Rectal smooth muscle tissue (tissue), 1 donor: ENCODE data around the gene FAF2.

Source experiments
- H3K27ac ChIP-seq: one replicate; pipeline ENCODE4 v1.7.0; 2013; ENCODE audit warnings: low read depth, low read length, inconsistent platforms
- H3K27me3 ChIP-seq: one replicate; pipeline ENCODE4 v1.7.0; 2013; ENCODE audit warnings: low read length; ENCODE audit not compliant: control insufficient read depth, insufficient read depth
- H3K36me3 ChIP-seq: one replicate; pipeline ENCODE4 v1.7.0; 2013; ENCODE audit warnings: low read length; ENCODE audit not compliant: control insufficient read depth, insufficient read depth
- H3K4me1 ChIP-seq: one replicate; pipeline ENCODE4 v1.7.0; 2013; ENCODE audit warnings: low read length; ENCODE audit not compliant: control insufficient read depth, insufficient read depth
- H3K4me3 ChIP-seq: one replicate; pipeline ENCODE4 v1.7.0; 2013; ENCODE audit warnings: low read length
- H3K9ac ChIP-seq: one replicate; pipeline ENCODE4 v1.7.0; 2013; ENCODE audit warnings: low read length

The FAF2 gene

DNA sequence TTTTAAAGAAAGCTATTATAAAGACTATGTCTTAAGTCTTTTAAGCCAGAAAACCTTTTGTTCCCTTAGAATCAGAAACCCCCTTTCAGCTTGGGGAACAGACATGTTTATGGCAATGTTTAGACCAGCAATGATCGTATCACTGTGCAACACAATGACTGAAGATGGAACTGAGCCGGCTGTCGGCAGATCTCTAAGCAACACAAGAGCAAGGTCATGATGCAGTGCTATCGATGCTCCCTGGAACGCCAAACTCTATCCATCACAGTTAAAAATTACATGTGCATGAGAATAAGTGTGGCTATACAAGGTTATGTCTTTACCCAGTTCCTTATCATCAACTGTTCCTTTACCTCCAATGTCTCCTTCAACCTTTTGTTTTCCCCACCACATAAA is 90.8 kb downstream of the FAF2 start:
- Histone ChIP-seq H3K4me3 (no peak overlapping the region), H3K9ac (no peak overlapping the region), H3K27ac (no peak overlapping the region), H3K4me1 (peaks cover 17% of the 10 kb centered on the region), H3K27me3 (no peaks in the 10 kb centered on the region), H3K36me3 (no peaks in the 10 kb centered on the region)

DNA sequence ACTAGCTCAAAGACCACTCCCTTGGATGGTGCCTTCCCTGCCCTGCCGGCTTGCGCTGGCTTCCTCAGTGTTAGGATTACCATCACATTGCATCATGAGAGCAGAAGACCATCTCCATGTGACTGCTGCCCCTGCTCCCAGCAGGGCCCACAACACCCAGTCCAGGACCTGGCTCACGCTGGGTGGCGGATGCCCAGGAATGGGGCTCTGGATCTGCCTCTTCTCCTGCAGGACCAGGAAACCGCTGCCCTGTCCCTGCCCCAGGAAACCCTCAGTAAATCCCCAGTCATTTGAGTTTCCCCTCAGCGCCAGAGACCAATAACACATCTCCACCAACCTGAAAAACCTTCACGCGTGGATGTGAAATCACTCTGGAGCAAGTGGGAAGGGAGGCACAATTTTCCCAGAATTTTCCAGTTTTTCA is 92.3 kb downstream of the FAF2 start:
- Histone ChIP-seq H3K36me3 (no peaks in the 10 kb centered on the region), H3K4me1 (peaks cover 2% of the 10 kb centered on the region), H3K4me3 (no peak overlapping the region)

DNA sequence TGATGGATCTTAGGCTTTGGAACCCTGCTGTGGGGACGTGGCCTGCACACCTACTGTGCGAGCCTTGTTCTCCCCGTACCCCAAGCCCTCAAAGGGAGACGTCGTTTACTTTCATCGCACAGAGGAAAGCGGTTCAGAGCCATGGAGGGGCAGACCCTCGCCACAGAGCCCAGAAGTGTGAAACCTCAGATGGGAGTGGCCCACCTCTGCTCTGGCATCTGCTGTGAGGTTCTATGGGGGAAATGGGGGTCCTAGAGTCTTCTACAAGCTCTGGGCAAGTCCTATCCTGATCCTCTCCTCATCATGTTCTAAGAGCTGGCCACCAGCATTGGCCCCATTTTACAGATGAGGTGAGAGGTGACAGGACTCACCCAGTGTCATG is 92.8 kb downstream of the FAF2 start:
- Histone ChIP-seq H3K4me3 (no peak overlapping the region), H3K27me3 (no peaks in the 10 kb centered on the region), H3K36me3 (no peaks in the 10 kb centered on the region), H3K9ac (no peak overlapping the region), H3K27ac (no peak overlapping the region), H3K4me1 (no peaks in the 10 kb centered on the region)

More for the DNA sequence above, 92.3 kb downstream of the FAF2 start:
- Histone ChIP-seq H3K27ac (no peak overlapping the region), H3K27me3 (no peaks in the 10 kb centered on the region), H3K9ac (no peak overlapping the region)

DNA sequence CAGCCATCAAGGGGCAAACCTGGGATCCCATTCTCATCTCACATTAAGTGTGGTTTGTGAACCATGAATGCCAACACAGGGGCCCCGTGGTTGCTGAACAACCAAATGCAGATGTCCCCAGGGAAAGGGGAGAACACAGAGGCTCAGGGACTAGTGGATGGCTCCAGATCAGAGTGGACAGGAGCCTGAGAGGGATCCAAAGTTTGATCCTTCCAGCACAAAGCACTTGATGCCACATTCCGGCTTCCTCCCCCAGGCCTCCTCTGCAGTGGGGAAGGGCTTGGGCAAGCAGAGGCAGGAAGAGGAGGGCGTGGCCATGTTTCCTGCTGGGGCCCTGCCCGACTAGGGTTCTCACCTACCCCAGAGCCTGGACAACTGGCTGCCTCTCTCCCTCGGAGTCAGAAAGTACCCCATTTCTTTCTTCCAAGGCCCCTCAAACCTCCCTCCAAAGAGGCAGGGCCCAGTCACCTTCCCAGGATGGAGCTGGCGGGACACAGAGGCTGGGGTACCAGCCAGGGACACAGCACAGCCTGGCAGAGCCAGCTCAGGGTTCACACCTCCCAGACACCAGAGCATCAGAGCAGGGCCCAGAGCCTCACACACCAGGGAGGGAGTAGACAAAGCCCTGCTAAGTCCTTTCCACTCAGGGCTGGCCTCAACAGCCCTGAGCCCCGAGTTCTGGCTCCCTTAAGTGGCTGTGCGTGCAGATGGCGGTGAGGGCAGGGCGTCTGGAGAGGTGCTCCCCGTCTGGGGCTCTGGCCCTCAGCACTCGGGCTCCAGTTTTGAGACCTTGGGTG is 93.4 kb downstream of the FAF2 start:
- Histone ChIP-seq H3K4me1 (no peaks in the 10 kb centered on the region), H3K4me3 (peak overlapping the region; percentile 5), H3K27me3 (no peaks in the 10 kb centered on the region), H3K27ac (no peak overlapping the region), H3K9ac (peak overlapping the region; percentile 11), H3K36me3 (no peaks in the 10 kb centered on the region)

DNA sequence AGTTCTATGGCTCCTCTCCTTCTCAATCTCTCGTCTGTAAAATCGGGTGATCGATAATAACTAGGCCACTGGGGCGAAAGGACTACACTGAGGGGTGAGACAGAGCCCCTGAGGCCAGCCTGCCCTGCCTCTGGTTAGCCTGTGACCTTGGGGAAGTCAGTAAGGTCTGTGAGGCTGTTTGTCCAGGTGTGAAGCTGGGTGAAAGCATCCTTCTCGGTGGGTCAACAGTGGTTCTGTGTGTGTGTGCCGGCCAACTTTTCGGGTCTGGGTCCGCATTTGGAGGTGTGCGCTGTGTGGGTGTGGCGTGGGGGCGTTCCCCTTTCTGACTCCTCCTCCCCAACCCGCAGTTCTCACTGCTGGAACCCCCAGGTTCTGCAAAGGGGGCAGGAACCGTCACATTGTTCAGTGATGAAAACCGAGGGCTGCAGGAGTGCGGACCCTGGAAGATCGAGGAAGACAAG is 94.0 kb downstream of the FAF2 start:
- Histone ChIP-seq H3K4me1 (no peaks in the 10 kb centered on the region), H3K9ac (peak overlapping the region; percentile 38), H3K27me3 (no peaks in the 10 kb centered on the region), H3K36me3 (no peaks in the 10 kb centered on the region), H3K4me3 (peak overlapping the region; percentile 93), H3K27ac (peak overlapping the region; percentile 59)

DNA sequence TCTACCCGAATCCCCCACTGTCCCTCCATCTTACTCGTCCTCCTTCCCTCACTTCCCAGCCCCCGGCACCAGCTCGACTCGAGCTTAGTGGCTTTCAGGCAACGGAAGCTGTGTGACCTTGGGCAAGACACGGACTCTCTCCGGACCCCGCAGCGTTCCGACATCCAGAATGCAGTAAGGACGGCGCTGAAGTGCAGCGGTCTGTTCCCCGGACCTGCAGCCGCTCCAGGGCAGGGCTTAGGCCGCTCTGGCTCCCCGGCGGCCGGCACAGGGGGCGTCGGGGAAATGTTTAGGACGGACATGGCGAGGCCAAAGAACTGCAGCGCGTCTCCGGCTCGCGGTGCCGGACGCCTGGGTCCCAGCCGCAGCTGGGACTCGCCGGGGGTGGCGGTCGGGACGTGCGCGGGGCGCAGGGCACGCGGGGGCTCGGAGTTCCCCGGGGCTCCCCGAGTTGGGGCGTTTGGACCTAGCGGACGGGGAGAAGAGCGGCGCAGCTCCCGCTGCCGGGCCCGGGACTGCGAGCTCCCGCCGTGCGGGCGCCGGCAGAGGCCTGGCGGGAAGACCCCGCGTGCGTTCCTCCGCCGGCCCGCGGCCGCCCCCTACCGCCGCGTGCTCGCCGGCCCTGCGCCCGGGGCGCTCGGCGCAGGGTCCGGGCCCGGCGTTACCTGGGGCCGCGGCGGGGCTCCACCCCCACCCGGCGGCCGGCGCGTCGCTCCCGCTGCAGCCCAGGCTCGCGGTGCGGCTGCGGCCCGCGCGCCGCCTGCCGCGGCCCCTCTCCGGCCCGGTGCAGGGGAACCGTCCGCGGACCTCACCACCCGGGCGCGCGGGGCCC is 94.6 kb downstream of the FAF2 start:
- no peaks in the 10 kb centered on the region for H3K27me3 ChIP-seq
- peak overlapping the region; percentile 93 for H3K4me3 ChIP-seq
- no peaks in the 10 kb centered on the region for H3K36me3 ChIP-seq
- H3K27ac ChIP-seq = peak overlapping the region; percentile 90
- peak overlapping the region; percentile 38 for H3K9ac ChIP-seq
- H3K4me1 ChIP-seq = no peaks in the 10 kb centered on the region

DNA sequence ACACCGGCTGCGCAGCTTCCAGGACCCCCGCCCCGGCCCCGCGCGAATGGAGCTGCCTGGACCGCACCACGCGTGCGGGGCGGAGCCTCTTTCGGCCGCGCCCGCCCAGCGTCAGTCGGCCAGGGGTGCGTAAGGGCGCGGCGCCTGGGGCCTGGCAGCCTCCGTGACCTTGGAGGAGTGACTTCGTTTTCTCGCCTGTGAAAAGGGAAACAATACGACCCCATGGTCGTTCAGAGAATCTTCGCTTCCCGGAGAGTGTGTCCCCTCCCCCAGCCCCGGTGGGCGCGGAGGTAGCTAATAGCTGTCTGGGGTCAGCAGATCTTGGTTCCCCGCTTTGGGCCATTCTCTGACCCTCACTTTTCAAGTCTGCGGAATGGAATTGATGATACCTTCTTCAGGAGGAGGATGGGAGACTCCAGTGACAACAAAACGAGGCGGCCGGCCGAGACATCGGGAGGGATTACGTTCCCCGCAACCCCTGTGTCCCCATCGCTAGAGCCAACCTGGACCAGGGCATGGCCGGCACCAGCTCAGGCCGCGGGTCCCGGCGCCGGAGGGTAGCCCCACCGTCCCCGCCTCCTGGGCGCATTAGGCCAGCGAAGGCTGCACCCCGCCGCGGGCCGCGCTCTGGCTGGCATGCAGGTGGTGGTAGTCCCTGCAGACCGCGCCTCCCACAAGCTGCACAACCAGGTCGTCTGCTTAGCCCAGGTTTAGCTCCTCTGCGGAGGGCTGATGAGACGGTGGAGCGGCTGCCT is 95.4 kb downstream of the FAF2 start:
- H3K4me3 ChIP-seq = peak overlapping the region; percentile 93

DNA sequence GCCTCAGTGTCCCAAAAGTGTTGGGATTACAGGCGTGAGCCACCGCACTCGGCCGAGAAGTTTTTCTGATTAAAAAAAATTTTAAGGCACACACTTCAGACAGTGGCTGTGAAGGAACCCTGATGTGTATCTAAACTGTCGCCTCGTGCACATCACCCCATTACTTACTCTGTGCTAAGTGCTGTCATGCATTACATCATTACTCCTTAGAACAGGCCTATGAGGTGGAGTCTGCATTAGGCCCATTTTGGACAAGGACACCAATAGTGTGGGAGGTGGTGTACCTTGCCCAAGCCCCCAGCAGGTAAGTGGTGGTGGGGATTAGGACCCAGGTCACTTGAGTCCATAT is 97.2 kb downstream of the FAF2 start:
- H3K4me3 ChIP-seq = peak overlapping the region; percentile 22
- H3K27ac ChIP-seq = no peak overlapping the region
- H3K9ac ChIP-seq = peak overlapping the region; percentile 35
- no peaks in the 10 kb centered on the region for H3K27me3 ChIP-seq
- no peaks in the 10 kb centered on the region for H3K36me3 ChIP-seq
- no peaks in the 10 kb centered on the region for H3K4me1 ChIP-seq

More for the DNA sequence above, 95.4 kb downstream of the FAF2 start:
- H3K27me3 ChIP-seq = no peaks in the 10 kb centered on the region
- H3K9ac ChIP-seq = peak overlapping the region; percentile 89
- H3K27ac ChIP-seq = peak overlapping the region; percentile 90
- no peaks in the 10 kb centered on the region for H3K4me1 ChIP-seq
- no peaks in the 10 kb centered on the region for H3K36me3 ChIP-seq

DNA sequence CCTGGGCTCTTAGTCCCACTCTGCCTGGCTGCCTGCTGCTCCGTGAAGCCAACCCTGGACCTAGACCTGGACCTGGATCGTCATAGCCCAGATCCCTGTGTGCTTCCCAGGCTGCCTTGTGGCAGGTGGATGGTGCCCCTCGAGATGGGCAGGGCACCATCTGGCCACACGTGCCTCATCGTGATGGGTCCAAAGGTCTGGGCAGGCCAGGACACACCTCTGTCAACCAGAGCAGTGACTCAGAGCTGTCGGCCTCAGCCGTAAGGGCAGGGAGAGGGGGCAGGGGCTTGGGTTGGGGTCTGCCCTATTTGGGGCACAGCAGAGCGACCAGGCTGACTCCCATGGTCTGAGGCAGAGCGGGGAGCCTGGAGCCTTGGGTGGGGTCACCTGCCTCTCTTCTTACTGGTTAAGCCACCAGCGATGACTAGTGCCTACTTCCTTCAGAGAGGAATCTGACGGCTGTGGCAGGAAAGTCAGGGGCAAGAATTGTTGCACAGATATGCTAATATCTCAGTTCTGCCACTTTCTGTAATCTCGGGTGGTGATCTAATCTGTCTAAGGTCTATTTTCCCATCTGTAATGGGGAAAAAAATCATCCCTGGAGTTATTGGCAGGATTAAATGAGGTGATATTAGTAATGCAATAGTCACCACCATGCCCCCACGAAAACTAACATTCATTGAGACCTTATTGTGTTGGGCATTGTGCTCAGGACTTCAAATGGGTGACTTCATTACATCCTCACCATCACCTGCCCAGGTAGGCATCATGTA is 97.7 kb downstream of the FAF2 start:
- no peak overlapping the region for H3K27ac ChIP-seq
- H3K36me3 ChIP-seq = no peaks in the 10 kb centered on the region
- H3K4me3 ChIP-seq = no peak overlapping the region
- H3K4me1 ChIP-seq = no peaks in the 10 kb centered on the region
- peak overlapping the region; percentile 35 for H3K9ac ChIP-seq
- H3K27me3 ChIP-seq = no peaks in the 10 kb centered on the region

DNA sequence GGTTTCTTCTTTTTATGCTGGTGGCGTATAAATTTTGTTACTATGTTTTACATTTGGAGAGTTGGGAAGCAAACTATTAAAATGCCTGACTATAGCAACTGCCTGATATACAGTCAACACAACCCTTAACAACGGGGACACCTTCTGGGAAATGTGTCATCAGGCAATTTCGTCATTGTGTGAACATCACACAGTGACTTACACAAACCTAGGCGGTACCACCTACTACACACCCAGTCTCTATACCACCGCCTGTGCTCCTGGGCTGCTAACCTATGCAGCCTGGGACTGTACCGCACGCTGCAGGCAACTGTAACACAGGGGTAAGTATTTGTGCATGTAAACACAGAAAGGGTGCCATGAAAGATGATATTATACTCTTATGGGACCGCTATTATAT is 99.6 kb downstream of the FAF2 start:
- Histone ChIP-seq H3K4me1 (no peaks in the 10 kb centered on the region), H3K27ac (peak overlapping the region; percentile 56), H3K27me3 (no peaks in the 10 kb centered on the region), H3K9ac (no peak overlapping the region), H3K4me3 (no peak overlapping the region), H3K36me3 (no peaks in the 10 kb centered on the region)

DNA sequence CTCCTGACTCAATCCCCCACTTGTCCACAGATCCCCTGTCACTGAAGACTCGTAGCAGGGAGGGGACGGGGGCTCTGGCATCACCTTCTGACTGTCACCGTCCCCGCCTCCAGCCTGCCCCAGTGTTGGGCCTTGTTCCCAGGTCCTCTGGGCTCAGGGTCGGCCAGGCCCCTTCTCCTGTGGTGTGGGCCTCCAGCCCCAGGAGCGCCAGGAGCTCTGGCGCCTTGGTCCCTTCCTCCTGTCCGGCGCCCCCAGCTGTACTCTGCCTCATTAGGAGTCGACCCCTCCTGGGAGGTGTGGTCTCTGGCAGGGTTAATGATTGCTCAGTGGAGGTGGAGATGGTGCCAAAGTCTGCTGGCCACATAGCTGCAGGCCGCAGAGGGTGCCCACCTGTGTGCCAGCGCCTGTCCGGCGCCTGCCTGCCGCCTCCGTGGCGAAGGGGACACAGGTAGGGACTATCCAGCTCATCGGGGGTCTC is 100.8 kb downstream of the FAF2 start, which contains the start of gene CDHR2:
Gene CDHR2, plus strand, starts transcription at position 376 of the 478 bp plus-strand sequence. CDS start 16,011 bp downstream, outside the sequence.
- Histone ChIP-seq H3K36me3 (no peaks in the 10 kb centered on the region), H3K9ac (no peak within 1 kb of the TSS), H3K27me3 (no peaks in the 10 kb centered on the region), H3K4me1 (no peaks in the 10 kb centered on the region), H3K27ac (peak within 1 kb of the TSS; percentile 56), H3K4me3 (peak within 1 kb of the TSS; percentile 14)
